Gastrocnemius medialis (tissue), 4 donors: ENCODE results near the gene FUOM. TPM values are rescaled to one million over a fixed set of nuclear protein-coding genes. Genes with fewer than 3 reads are reported as not detected.

Experiments
- ATAC-seq, 2 donors: fragments of 150-250 bp; one replicate each; pipeline ENCODE4 v1.9.1; 2016
- DNase-seq, 2 donors: peaks; one replicate each; pipeline ENCODE4 v3.0.0-alpha.2; 2019
- H3K27ac ChIP-seq, 4 donors: fragments of 200-600 bp; sonication (generic); 1 replicate in 1 of 4; 2 replicates in 3 of 4; pipeline ENCODE4 v1.5.1; 2016 to 2018; ENCODE audit warnings: mild to moderate bottlenecking in 2 of 4, moderate library complexity in 1 of 4
- H3K27me3 ChIP-seq, 3 donors: fragments of 200-600 bp; sonication (generic) in 2 of 3; 1 replicate in 1 of 3; 2 replicates in 2 of 3; pipeline versions ENCODE4 v1.5.1 to v1.6.0; 2016 to 2019; ENCODE audit warnings: mild to moderate bottlenecking in 1 of 3, moderate library complexity in 1 of 3
- H3K36me3 ChIP-seq, 2 donors: fragments of 200-600 bp; sonication (generic) in 1 of 2; one replicate each; pipeline ENCODE4 v1.5.1; 2017 to 2018
- H3K4me1 ChIP-seq, 2 donors: fragments of 200-600 bp; sonication (generic) in 1 of 2; one replicate each; pipeline ENCODE4 v1.5.1; 2016 to 2017; ENCODE audit warnings: mild to moderate bottlenecking in 2 of 2
- H3K4me3 ChIP-seq, 4 donors: fragments of 200-600 bp; sonication (generic) in 3 of 4; 1 replicate in 1 of 4; 2 replicates in 3 of 4; pipeline ENCODE4 v1.5.1; 2016 to 2019; ENCODE audit warnings: mild to moderate bottlenecking in 2 of 4
- H3K9me3 ChIP-seq, 3 donors: fragments of 200-600 bp; sonication (generic) in 2 of 3; 1 replicate in 1 of 3; 2 replicates in 2 of 3; pipeline ENCODE4 v1.5.1; 2016 to 2019
- POLR2A ChIP-seq, 2 donors: fragments of 450-650 bp; IDR thresholded peaks; one replicate each; pipeline ENCODE4 v1.6.1; 2017; ENCODE audit warnings: antibody characterized with exemption in 2 of 2, mild to moderate bottlenecking in 2 of 2, moderate library complexity in 2 of 2
- in situ Hi-C, 4 donors: fragments of 200-750 bp; cut with MboI; loops; one replicate each; pipeline versions ENCODE4 v1.15.0 to v1.8.0; 2017; ENCODE audit warnings: low sequenced_read_pairs in 4 of 4
- intact Hi-C: fragments of 100-400 bp; cut with DNase I; formaldehyde crosslinking; loops from one replicate; pipeline ENCODE4 v1.15.1; 2023; ENCODE audit warnings: low total_unique reads
- total RNA-seq, 4 donors: library from RNA; depleted of rRNA; stranded (reverse); fragments of >200 nt; gene quantifications; one replicate each; pipeline versions ENCODE4 v1.1.0 to v1.2.3, GENCODE V29; 2016
- TF ChIP-seq, protein P1 (sequence below), 5 experiments: fragments of 450-650 bp in 3 of 5; fragments of 200-600 bp in 2 of 5; sonication (generic) in 2 of 5; IDR thresholded peaks in 4 of 5; conservative IDR thresholded peaks in 1 of 5; 1 replicate in 4 of 5; 2 replicates in 1 of 5; pipeline ENCODE4 v1.5.1; 2016 to 2019; ENCODE audit warnings: antibody characterized with exemption in 5 of 5, mild to moderate bottlenecking in 3 of 5, moderate library complexity in 3 of 5

The FUOM gene
- total RNA-seq, 4 donors from 2014 or later = 3.2 to 8.9 (median 5.6) TPM

DNA sequence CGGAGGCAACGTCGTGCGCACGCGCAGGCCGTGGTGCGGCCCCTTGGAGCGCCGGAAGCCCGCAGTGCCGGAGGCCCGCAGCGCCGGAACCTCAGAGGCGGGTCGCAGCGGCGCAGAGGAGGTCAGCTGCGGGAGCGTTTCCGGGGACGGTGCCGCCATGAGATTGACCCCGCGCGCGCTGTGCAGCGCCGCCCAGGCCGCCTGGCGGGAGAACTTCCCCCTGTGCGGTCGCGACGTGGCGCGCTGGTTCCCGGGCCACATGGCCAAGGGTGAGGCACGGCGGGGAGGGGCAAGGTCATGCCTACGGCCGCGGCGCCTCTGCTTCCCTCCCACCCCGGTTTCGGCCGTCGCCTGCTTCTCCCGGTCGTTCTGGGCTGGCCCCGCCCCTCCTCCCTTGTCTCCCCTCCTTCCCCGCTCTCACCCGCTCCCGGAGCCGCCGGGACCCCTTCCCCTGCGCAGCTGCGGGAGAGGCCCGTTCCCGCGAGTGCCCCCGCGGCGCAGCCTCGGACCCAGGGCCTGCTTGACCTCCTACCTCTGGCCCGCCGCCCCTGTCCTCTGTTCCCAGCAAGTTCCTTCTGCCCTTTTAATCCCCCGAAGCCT is 36.3 kb upstream of the FUOM start, which contains the start of gene MTG1:
Gene MTG1, plus strand, starts transcription at position 94 of the 600 bp plus-strand sequence. Its CDS starts 64 bp downstream, at position 158.
- DNase-seq (peak; percentile 85 to 92), ATAC-seq (peak; percentile 95 to 97)
- H3K36me3 ChIP-seq = peaks cover 0 to 29% of the 10 kb centered on the region in 2 donors
- H3K27me3 ChIP-seq = no peaks in the 10 kb centered on the region
- TF ChIP-seq, protein P1, sequence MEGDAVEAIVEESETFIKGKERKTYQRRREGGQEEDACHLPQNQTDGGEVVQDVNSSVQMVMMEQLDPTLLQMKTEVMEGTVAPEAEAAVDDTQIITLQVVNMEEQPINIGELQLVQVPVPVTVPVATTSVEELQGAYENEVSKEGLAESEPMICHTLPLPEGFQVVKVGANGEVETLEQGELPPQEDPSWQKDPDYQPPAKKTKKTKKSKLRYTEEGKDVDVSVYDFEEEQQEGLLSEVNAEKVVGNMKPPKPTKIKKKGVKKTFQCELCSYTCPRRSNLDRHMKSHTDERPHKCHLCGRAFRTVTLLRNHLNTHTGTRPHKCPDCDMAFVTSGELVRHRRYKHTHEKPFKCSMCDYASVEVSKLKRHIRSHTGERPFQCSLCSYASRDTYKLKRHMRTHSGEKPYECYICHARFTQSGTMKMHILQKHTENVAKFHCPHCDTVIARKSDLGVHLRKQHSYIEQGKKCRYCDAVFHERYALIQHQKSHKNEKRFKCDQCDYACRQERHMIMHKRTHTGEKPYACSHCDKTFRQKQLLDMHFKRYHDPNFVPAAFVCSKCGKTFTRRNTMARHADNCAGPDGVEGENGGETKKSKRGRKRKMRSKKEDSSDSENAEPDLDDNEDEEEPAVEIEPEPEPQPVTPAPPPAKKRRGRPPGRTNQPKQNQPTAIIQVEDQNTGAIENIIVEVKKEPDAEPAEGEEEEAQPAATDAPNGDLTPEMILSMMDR (IDR thresholded peaks at IDR 0.05 in 4 of 5, conservative IDR thresholded peaks at IDR 0.05 in 1 of 5) = peak; percentile 25 to 53 (median 44)
- TF ChIP-seq POLR2A (IDR thresholded peaks at IDR 0.05) = peak; percentile 66 to 82
- in situ Hi-C loops = no loop called here
- intact Hi-C loops = loop anchor here (1.0 to 5.0 kb wide), 4 partner anchors 15 to 132 kb away; partner anchors contain the start of genes ECHS1, PAOX, TUBGCP2 and ZNF511
- H3K27ac ChIP-seq = peak within 1 kb of the TSS; percentile 84 to 96 (median 90)
- H3K9me3 ChIP-seq = no peaks in the 10 kb centered on the region
- peaks cover 9 to 11% of the 10 kb centered on the region in 2 donors for H3K4me1 ChIP-seq
- peak within 1 kb of the TSS; percentile 84 to 99 (median 90) for H3K4me3 ChIP-seq

DNA sequence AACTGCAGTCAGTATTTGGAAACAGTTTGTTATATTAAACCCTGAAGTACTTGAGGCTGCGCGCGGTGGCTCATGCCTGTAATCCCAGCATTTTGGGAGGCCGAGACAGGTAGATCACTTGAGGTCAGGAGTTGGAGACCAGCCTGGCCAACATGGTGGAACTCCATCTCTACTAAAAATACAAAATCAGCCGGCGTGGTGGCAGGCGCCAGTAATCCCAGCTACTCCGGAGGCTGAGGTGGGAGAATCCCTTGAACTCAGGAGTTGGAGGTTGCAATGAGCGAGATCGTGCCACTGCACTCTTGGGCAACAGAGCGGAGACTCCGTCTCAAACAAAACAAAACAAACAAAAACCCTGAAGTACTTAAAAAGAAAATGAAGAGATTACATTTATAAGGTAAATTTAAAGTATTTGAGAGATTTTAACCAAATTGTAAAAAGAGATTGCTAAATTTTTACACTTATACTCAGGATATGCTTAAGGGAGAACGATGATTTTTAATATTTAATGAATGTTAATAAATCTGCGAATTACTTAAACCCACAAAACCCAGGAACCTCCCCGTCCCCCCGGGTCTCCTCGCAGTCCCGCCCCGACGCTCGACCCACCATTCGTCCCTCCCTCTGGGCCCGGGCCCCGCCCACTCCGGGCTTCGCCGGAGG is 35.7 kb upstream of the FUOM start:
- in situ Hi-C loops = no loop called here

DNA sequence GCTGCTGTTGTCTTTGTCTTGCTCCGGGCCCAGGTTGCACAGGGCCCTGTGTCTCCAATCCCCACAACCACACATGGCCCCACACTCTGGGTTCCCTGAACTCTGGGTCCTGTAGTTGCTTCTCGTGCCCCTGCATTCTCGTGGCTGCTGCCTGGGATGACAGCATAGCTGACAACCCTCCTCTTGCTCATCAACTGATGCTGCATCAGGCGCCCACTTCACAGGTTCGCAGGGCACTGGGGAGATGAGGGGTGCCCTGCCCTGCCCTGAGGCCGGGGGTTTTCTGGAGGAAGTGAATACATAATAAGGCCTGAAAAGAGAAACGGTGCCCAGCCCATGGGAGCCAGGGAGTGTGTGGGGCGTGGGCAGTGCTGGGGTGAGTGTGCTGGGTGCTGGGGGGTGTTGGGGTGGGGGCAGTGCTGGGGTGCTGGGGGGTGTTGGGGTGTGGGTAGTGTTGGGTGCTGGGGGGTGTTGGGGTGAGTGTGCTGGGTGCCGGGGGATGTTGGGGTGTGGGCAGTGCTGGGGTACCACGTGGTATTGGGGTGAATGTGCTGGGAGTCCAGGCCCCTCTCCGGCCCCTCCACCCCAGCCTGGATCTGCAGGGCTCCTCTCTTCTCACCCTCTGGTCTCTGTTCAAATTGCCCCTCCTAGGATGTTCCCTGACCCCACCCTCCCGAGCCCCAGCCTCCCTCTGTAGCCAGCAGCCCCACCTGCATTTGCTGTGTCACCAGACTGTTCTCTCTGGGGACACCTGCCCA is 34.1 kb upstream of the FUOM start:
- Histone ChIP-seq H3K36me3 (peaks cover 0 to 14% of the 10 kb centered on the region in 2 donors), H3K27ac (no peak overlapping the region), H3K27me3 (no peaks in the 10 kb centered on the region), H3K4me1 (peaks cover 9 to 11% of the 10 kb centered on the region in 2 donors), H3K9me3 (no peaks in the 10 kb centered on the region), H3K4me3 (no peak overlapping the region)
- no peak for DNase-seq
- no peak for TF ChIP-seq POLR2A (IDR thresholded peaks at IDR 0.05)
- intact Hi-C loops (loop anchor here (5.0 kb wide), 1 partner anchor 130 kb away; no protein-coding TSS in a partner anchor), in situ Hi-C loops (no loop called here)
- no peak for ATAC-seq

More for the DNA sequence above, 35.7 kb upstream of the FUOM start:
- Histone ChIP-seq H3K27me3 (no peaks in the 10 kb centered on the region), H3K36me3 (peaks cover 0 to 23% of the 10 kb centered on the region in 2 donors), H3K4me1 (peaks cover 9 to 11% of the 10 kb centered on the region in 2 donors), H3K27ac (peak overlapping the region; percentile 84 to 96 (median 90)), H3K9me3 (no peaks in the 10 kb centered on the region), H3K4me3 (peak overlapping the region; percentile 84 to 99 (median 90))
- intact Hi-C loops = loop anchor here (1.0 to 5.0 kb wide), 4 partner anchors 14 to 131 kb away; partner anchors contain the start of genes ECHS1, PAOX, TUBGCP2 and ZNF511
- ATAC-seq (no peak), DNase-seq (no peak)
- TF ChIP-seq, protein P1 (IDR thresholded peaks at IDR 0.05 in 4 of 5, conservative IDR thresholded peaks at IDR 0.05 in 1 of 5) = no peak
- no peak for TF ChIP-seq POLR2A (IDR thresholded peaks at IDR 0.05)

DNA sequence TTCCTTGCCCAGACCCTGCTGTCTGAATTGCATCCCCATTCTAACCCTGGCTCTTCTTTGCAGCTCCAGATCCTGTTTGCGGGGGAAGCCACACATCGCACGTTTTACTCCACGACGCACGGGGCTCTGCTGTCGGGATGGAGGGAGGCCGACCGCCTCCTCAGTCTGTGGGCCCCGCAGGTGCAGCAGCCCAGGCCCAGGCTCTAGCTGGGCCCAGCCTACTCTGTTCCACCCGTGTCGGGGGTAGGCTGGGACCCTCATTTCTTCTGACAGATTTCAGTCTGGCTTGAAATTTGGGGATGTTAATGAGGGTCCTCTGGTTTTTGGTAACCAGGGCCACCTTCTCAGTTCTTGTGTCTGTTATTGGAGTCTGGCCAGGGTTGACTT is 33.4 kb upstream of the FUOM start:
- ATAC-seq (no peak), DNase-seq (no peak)
- H3K4me1 ChIP-seq = peaks cover 9 to 11% of the 10 kb centered on the region in 2 donors
- no peak overlapping the region for H3K4me3 ChIP-seq
- H3K9me3 ChIP-seq = no peaks in the 10 kb centered on the region
- H3K27ac ChIP-seq = no peak overlapping the region
- peaks cover 0 to 8% of the 10 kb centered on the region in 2 donors for H3K36me3 ChIP-seq
- TF ChIP-seq POLR2A (IDR thresholded peaks at IDR 0.05) = no peak
- TF ChIP-seq, protein P1 (IDR thresholded peaks at IDR 0.05 in 4 of 5, conservative IDR thresholded peaks at IDR 0.05 in 1 of 5) = no peak
- no peaks in the 10 kb centered on the region for H3K27me3 ChIP-seq
- intact Hi-C loops = loop anchor here (5.0 kb wide), 1 partner anchor 129 kb away; no protein-coding TSS in a partner anchor
- in situ Hi-C loops = no loop called here
